GM12878 (cell line): ENCODE measurements around the gene LRP4. TPM values are rescaled to one million over a fixed set of nuclear protein-coding genes. Genes with fewer than 3 reads are reported as not detected.
A peak's percentile ranks its signal among the peaks of the same experiment; 100 is the strongest.

Experiments
- ATAC-seq: fragments of 200-7000 bp; cut with Tn5 transposase; 3 replicates; pipeline ENCODE4 v1.9.1; 2020; ENCODE audit warnings: mild to moderate bottlenecking, moderate library complexity
- BruUV-seq: library from RNA; stranded (reverse); fragments of 400-500 nt; replicated peaks from 2 replicates; lab custom pipeline; 2021; lab: Mats Ljungman, UMichigan
- CTCF ChIA-PET: fragments of 300-600 bp; sonication (Branson Sonifier 250); formaldehyde crosslinking; extraction: SDS; loops from one replicate; lab custom pipeline; 2021; ENCODE audit warnings: inconsistent platforms; lab: Yijun Ruan, JAX
- POLR2A ChIA-PET: fragments of 350-600 bp; formaldehyde crosslinking; extraction: SDS; loops from one replicate; lab custom pipeline; 2021; ENCODE audit warnings: inconsistent platforms; lab: Charles Lee
- RAD21 ChIA-PET: fragments of 300-600 bp; sonication (Branson Sonifier 250); formaldehyde crosslinking; loops from one replicate; lab custom pipeline; 2023; ENCODE audit warnings: antibody characterized with exemption; ENCODE audit not compliant: unreplicated experiment; lab: Charles Lee
- SMC1A ChIA-PET: fragments of 300-600 bp; sonication (Branson Sonifier 250); formaldehyde crosslinking; loops from one replicate; lab custom pipeline; 2023; ENCODE audit not compliant: unreplicated experiment, uncharacterized antibody; lab: Charles Lee
- DNase-seq: peaks from one replicate; pipeline ENCODE4 v3.0.0-alpha.2; 2011; ENCODE audit warnings: low read depth, low spot score
- FAIRE-seq: peaks from 3 replicates; lab custom pipeline; 2011; peaks lifted over from hg19 to GRCh38; lab: Jason Lieb, UNC
- H2AFZ ChIP-seq: 2 replicates; pipeline ENCODE4 v1.6.0; 2011; ENCODE audit warnings: low read depth, low read length, control low read depth; ENCODE audit not compliant: control insufficient read depth
- H3K27ac ChIP-seq: 2 replicates; pipeline ENCODE4 v1.5.1; 2011; ENCODE audit warnings: control low read depth; ENCODE audit not compliant: control insufficient read depth, insufficient read depth
- H3K27me3 ChIP-seq, 2 experiments: replicated peaks in 1 of 2; 2 replicates each; pipeline versions ENCODE4 v1.6.0 to v1.6.1; 2011; ENCODE audit warnings: low read length in 1 of 2; ENCODE audit not compliant: control insufficient read depth in 2 of 2, insufficient read depth in 2 of 2
- H3K36me3 ChIP-seq, 2 experiments: 2 replicates each; pipeline ENCODE4 v1.5.1; 2011; ENCODE audit warnings: low read length in 1 of 2; ENCODE audit not compliant: control insufficient read depth in 2 of 2, insufficient read depth in 2 of 2
- H3K4me1 ChIP-seq: 2 replicates; pipeline ENCODE4 v1.6.1; 2011; ENCODE audit warnings: mild to moderate bottlenecking, low read length, moderate library complexity, mixed read lengths; ENCODE audit not compliant: control insufficient read depth, insufficient read depth
- H3K4me2 ChIP-seq: 2 replicates; pipeline ENCODE4 v1.6.0; 2011; ENCODE audit warnings: control low read depth; ENCODE audit not compliant: control insufficient read depth, insufficient read depth
- H3K4me3 ChIP-seq: fragments of 200-600 bp; sonication (generic); 2 replicates; pipeline ENCODE4 v1.5.1; 2016
- H3K79me2 ChIP-seq: 2 replicates; pipeline ENCODE4 v1.6.0; 2011; ENCODE audit warnings: low read length; ENCODE audit not compliant: control insufficient read depth, insufficient read depth
- H3K9ac ChIP-seq: 2 replicates; pipeline ENCODE4 v1.8.0; 2011; ENCODE audit warnings: low read length, control low read depth, mixed read lengths; ENCODE audit not compliant: control insufficient read depth, insufficient read depth
- H3K9me3 ChIP-seq: replicated peaks from 3 replicates; pipeline ENCODE4 v1.5.1; 2011; ENCODE audit warnings: mild to moderate bottlenecking, low read length; ENCODE audit not compliant: control insufficient read depth, insufficient read depth
- H4K20me1 ChIP-seq: 2 replicates; pipeline ENCODE4 v1.6.0; 2011; ENCODE audit not compliant: control insufficient read depth, insufficient read depth
- BMI1 ChIP-seq: fragments of 450-650 bp; IDR thresholded peaks from 2 replicates; pipeline ENCODE4 v1.6.1; 2016; ENCODE audit warnings: mild to moderate bottlenecking, moderate library complexity, borderline replicate concordance
- IRF3 ChIP-seq: fragments of 450-650 bp; IDR thresholded peaks from 2 replicates; pipeline ENCODE4 v1.6.1; 2014; ENCODE audit warnings: mild to moderate bottlenecking
- NFYB ChIP-seq: IDR thresholded peaks from 2 replicates; pipeline ENCODE4 v1.6.1; 2011; ENCODE audit warnings: low read depth, mild to moderate bottlenecking, low read length, improper control_type of control experiment, moderate library complexity; ENCODE audit not compliant: insufficient read depth
- PAX5 ChIP-seq: IDR thresholded peaks from 2 replicates; pipeline ENCODE4 v1.6.1; 2011; ENCODE audit warnings: low read depth, low read length, borderline replicate concordance
- RCOR1 ChIP-seq: conservative IDR thresholded peaks from 2 replicates; pipeline ENCODE4 v1.6.1; 2012; ENCODE audit warnings: low read depth, low read length, improper control_type of control experiment
- STAT1 ChIP-seq: fragments of 450-650 bp; conservative IDR thresholded peaks from 2 replicates; pipeline ENCODE4 v1.6.1; 2014; ENCODE audit warnings: antibody characterized with exemption, mild to moderate bottlenecking
- SUZ12 ChIP-seq: fragments of 200-600 bp; sonication (generic); IDR thresholded peaks from one replicate; pipeline ENCODE4 v1.6.1; 2018; ENCODE audit warnings: antibody characterized with exemption, mild to moderate bottlenecking; ENCODE audit not compliant: unreplicated experiment
- TBL1XR1 ChIP-seq: IDR thresholded peaks from 2 replicates; pipeline ENCODE4 v1.6.1; 2012; ENCODE audit warnings: low read depth, low read length, improper control_type of control experiment
- ZBTB11 ChIP-seq: fragments of 450-650 bp; formaldehyde crosslinking; IDR thresholded peaks from 2 replicates; pipeline ENCODE4 v1.5.0; 2022; ENCODE audit warnings: mild to moderate bottlenecking, missing genetic modification characterization
- WGBS: methylation state at CpG from one replicate; pipeline ENCODE4 v1.1.6; 2016; ENCODE audit warnings: low lambda C conversion rate; ENCODE audit not compliant: insufficient replicate concordance, insufficient coverage; ENCODE audit errors: missing lambda C conversion rate; 5-methylcytosine and 5-hydroxymethylcytosine counted together
- in situ Hi-C: fragments of 300-500 bp; cut with MboI; formaldehyde crosslinking; loops from 9 replicates; pipeline ENCODE4 v1.14.3; 2018; ENCODE audit warnings: mixed read lengths
- intact Hi-C: fragments of 100-400 bp; cut with micrococcal nuclease; formaldehyde crosslinking; loops from one replicate; pipeline ENCODE4 v1.14.2; 2022; ENCODE audit not compliant: unreplicated experiment
- polyA plus RNA-seq, 11 experiments: library from polyadenylated mRNA; depleted of rRNA in 4 of 11; unstranded in 6 of 11; stranded (reverse) in 5 of 11; fragments of >200 nt; fragmentation: Nextera tagmentation in 4 of 11; fragmentation: Illumina TruSeq in 1 of 11; extraction: Ambion mirVana in 4 of 11; extraction: Trizol in 1 of 11; gene quantifications; 1 replicate in 1 of 11; 2 replicates in 10 of 11; pipeline versions ENCODE4 v1.2.1 to v1.2.3, GENCODE V29; 2011 to 2016; ENCODE audit warnings: inconsistent platforms in 2 of 11, missing spikeins in 2 of 11, low read depth in 1 of 11
- total RNA-seq, 4 experiments: library from RNA; depleted of rRNA in 3 of 4; stranded (reverse); fragments of >200 nt in 3 of 4; fragmentation: Illumina TruSeq in 1 of 4; extraction: Trizol in 1 of 4; gene quantifications; 2 replicates each; pipeline versions ENCODE4 v1.2.1 to v1.2.3, GENCODE V29; 2013 to 2021

The LRP4 gene
- total and polyA plus RNA-seq, 10 of the 15 experiments (the other 5 are each of a cell fraction or from before 2014, with no cell fraction given): under 0.01 to 0.06 (median 0.03) TPM; not detected in 6

GRCh38 chr11:46865340-46865739 lies 53.0 kb downstream of the LRP4 start:
- in situ Hi-C loops: no loop called here
- no peak for TF ChIP-seq TBL1XR1
- TF ChIP-seq IRF3: no peak
- no peak for TF ChIP-seq SUZ12
- TF ChIP-seq NFYB: peak; percentile 46; the same call in 1 of the 2 replicates
- TF ChIP-seq STAT1: no peak
- no peak for TF ChIP-seq RCOR1
- DNase-seq (no peak), ATAC-seq (no peak), FAIRE-seq (no peak)
- ChIA-PET SMC1A (interaction anchor here (0.8 to 1.1 kb wide), 4 partner anchors 9 to 287 kb away, joined by 3 read pairs; no protein-coding TSS in a partner anchor), POLR2A (interaction anchor here (0.6 kb wide), 1 partner anchor 61 kb away, joined by 3 read pairs; no protein-coding TSS in a partner anchor), RAD21 (no interaction called here), CTCF (interaction anchor here (1.0 kb wide), 1 partner anchor 21 kb away, joined by 3 read pairs; no protein-coding TSS in a partner anchor)
- no TSS peak for BruUV-seq
- H3K4me3 ChIP-seq: no peak overlapping the region
- H3K4me1 ChIP-seq: no peaks in the 10 kb centered on the region
- intact Hi-C loops: no loop called here
- H3K9ac ChIP-seq: no peak overlapping the region
- H3K36me3 ChIP-seq: no peaks in the 10 kb centered on the region
- H3K9me3 ChIP-seq: no peaks in the 10 kb centered on the region; the same call in 2 of the 3 replicates
- no peak overlapping the region for H3K4me2 ChIP-seq
- H3K27me3 ChIP-seq: no peaks in the 10 kb centered on the region; a peak in 1 of 4 replicates
- no peak overlapping the region for H3K27ac ChIP-seq
- no peaks in the 10 kb centered on the region for H3K79me2 ChIP-seq
- H4K20me1 ChIP-seq: no peaks in the 10 kb centered on the region
- 27% methylated on average over 2 of the region's 2 CpGs for WGBS
- no peak overlapping the region for H2AFZ ChIP-seq

- Histone ChIP-seq H3K4me3 (no peak overlapping the region), H3K27me3 (no peaks in the 10 kb centered on the region; a peak in 1 of 4 replicates), H3K79me2 (no peaks in the 10 kb centered on the region), H2AFZ (no peak overlapping the region), H3K4me2 (no peak overlapping the region), H3K27ac (no peak overlapping the region), H3K4me1 (no peaks in the 10 kb centered on the region), H4K20me1 (no peaks in the 10 kb centered on the region; the same call in 1 of the 2 replicates), H3K36me3 (no peaks in the 10 kb centered on the region), H3K9ac (no peak overlapping the region), H3K9me3 (no peaks in the 10 kb centered on the region; the same call in 2 of the 3 replicates)
- ChIA-PET CTCF (no interaction called here), SMC1A (interaction anchor here (1.2 kb wide), 1 partner anchor 21 kb away, joined by 3 read pairs; no protein-coding TSS in a partner anchor), POLR2A (no interaction called here), RAD21 (no interaction called here)
- DNase-seq (no peak), FAIRE-seq (no peak), ATAC-seq (no peak)
- intact Hi-C loops: no loop called here
- no TSS peak for BruUV-seq
- WGBS: 22% methylated on average over 4 of the region's 4 CpGs
- in situ Hi-C loops: no loop called here
- TF ChIP-seq PAX5 (no peak), ZBTB11 (CRISPR knock-in tag) (no peak), BMI1 (no peak)
Observed at GRCh38 chr11:46860218-46860617, 58.1 kb downstream of the LRP4 start.
